Esophagus (tissue), 2 donors: ENCODE measurements around the gene PNPO. TPM values are rescaled to one million over a fixed set of nuclear protein-coding genes. Genes with fewer than 3 reads are reported as not detected.

Source experiments
- H3K27ac ChIP-seq, 2 donors: one replicate each; pipeline ENCODE4 v1.5.1; 2013; ENCODE audit warnings: low read depth in 2 of 2, mild to moderate bottlenecking in 2 of 2, inconsistent platforms in 1 of 2, low read length in 1 of 2, moderate library complexity in 1 of 2
- H3K27me3 ChIP-seq, 2 donors: one replicate each; pipeline ENCODE4 v1.6.1; 2013; ENCODE audit warnings: low read length in 2 of 2, control low read depth in 1 of 2, mild to moderate bottlenecking in 1 of 2; ENCODE audit not compliant: insufficient read depth in 2 of 2, control insufficient read depth in 1 of 2
- H3K36me3 ChIP-seq, 2 donors: one replicate each; pipeline ENCODE4 v1.6.1; 2013; ENCODE audit warnings: low read length in 1 of 2; ENCODE audit not compliant: control insufficient read depth in 2 of 2, insufficient read depth in 2 of 2
- H3K4me1 ChIP-seq, 2 donors: one replicate each; pipeline ENCODE4 v1.6.1; 2013; ENCODE audit warnings: low read length in 1 of 2; ENCODE audit not compliant: control insufficient read depth in 2 of 2, insufficient read depth in 2 of 2
- H3K4me3 ChIP-seq, 2 donors: one replicate each; pipeline ENCODE4 v1.5.1; 2013; ENCODE audit warnings: low read length in 2 of 2, mild to moderate bottlenecking in 2 of 2, low read depth in 1 of 2, moderate library complexity in 1 of 2
- H3K9me3 ChIP-seq, 2 donors: one replicate each; pipeline ENCODE4 v1.6.1; 2013; ENCODE audit warnings: mild to moderate bottlenecking in 2 of 2, low read depth in 1 of 2, low read length in 1 of 2, moderate library complexity in 1 of 2; ENCODE audit not compliant: control insufficient read depth in 2 of 2, insufficient read depth in 1 of 2
- WGBS, 2 donors: extraction: QIAGEN DNeasy Blood & Tissue Kit; methylation state at CpG; one replicate each; pipeline ENCODE4 v1.1.7; 2013; 5-methylcytosine and 5-hydroxymethylcytosine counted together
- polyA plus RNA-seq, 2 donors: library from polyadenylated mRNA; stranded (reverse); fragments of 200-250 nt; gene quantifications; one replicate each; pipeline ENCODE4 v1.2.3, GENCODE V29; 2013
- donor health status: healthy with polysubstance abuse.
- donor health status: Bipolar disorder and iron deficiency.

The PNPO gene
- polyA plus RNA-seq, 2 donors, result 9.5 to 9.6 TPM

DNA sequence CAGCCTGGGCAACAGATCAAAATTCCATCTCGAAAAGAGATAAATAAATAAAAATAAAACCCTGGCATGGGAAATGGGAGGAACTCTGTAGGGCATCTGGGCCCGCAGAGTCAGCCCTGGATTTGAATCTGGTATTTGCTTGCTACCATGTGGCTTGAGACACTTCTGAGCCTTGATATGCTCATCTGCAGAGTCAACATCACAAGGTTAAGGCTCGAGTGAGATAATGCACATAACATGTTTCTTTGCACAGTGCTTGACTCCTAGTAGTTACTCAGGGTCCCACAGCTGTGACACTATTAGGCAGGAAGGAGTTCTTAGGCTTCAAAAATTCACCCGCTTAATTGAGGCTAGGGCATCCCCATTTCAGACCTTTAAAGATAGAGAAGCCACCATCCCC, 50.8 kb downstream of the PNPO start:
- no peak overlapping the region for H3K4me3 ChIP-seq
- H3K27me3 ChIP-seq, result no peaks in the 10 kb centered on the region
- no peak overlapping the region for H3K27ac ChIP-seq
- H3K4me1 ChIP-seq, result peaks cover 1% of the 10 kb centered on the region in 2 donors
- no peaks in the 10 kb centered on the region for H3K9me3 ChIP-seq
- H3K36me3 ChIP-seq, result no peaks in the 10 kb centered on the region
- WGBS, 2 donors, result 69 to 73% methylated on average over 4 of the region's 4 CpGs

DNA sequence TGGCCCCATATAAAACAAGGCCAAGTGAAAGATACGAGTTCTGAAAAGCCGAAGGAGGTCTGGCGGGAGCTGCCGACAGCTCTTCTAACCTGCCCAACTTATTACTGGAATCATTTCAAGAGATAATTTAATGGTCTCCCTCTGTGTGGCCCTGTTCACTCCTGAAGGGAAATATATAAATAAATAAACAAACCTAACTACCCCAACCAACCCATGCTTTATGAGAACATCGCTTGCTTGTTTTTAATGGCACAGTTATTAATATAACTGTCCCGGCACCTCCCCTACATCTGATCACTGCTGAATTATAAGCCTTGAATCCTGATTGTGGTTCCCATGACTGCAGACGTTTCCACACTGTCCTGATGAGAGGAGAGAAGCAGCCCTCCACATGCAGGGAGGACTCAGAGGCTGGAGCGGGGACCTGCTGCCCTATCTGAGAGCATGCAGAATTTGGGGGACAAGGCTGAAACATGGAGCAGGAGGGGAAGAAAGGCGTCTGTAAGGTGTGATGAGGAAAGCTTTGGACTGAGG, 51.7 kb downstream of the PNPO start:
- Histone ChIP-seq H3K27me3 (no peaks in the 10 kb centered on the region), H3K4me1 (no peaks in the 10 kb centered on the region), H3K4me3 (no peak overlapping the region), H3K27ac (no peak overlapping the region), H3K36me3 (no peaks in the 10 kb centered on the region), H3K9me3 (no peaks in the 10 kb centered on the region)
- WGBS, 2 donors, result 69 to 83% methylated on average over 9 of the region's 9 CpGs

DNA sequence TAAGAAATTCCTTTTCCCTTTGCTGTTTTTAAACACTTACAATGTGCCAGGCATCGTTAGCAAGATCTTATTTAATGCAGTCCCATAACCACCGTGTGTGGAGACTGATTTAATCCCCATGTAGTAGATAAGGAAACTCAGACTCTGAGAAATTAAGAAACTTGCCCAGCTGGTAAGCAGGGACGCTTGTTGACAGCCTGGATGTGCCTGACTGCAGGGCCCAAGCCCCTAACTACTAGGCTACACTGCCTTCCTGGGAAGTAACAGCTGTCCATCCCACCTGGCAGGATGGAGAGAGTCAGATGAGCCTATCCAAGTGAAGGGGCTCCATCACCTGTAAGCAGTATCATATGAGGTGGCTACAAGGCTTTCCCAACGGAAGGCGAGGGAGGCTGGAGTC, 52.6 kb downstream of the PNPO start:
- 82 to 83% methylated on average over 5 of the region's 5 CpGs for WGBS, 2 donors
- Histone ChIP-seq H3K27ac (no peak overlapping the region), H3K9me3 (no peaks in the 10 kb centered on the region), H3K4me1 (no peaks in the 10 kb centered on the region), H3K4me3 (no peak overlapping the region), H3K27me3 (no peaks in the 10 kb centered on the region), H3K36me3 (no peaks in the 10 kb centered on the region)

DNA sequence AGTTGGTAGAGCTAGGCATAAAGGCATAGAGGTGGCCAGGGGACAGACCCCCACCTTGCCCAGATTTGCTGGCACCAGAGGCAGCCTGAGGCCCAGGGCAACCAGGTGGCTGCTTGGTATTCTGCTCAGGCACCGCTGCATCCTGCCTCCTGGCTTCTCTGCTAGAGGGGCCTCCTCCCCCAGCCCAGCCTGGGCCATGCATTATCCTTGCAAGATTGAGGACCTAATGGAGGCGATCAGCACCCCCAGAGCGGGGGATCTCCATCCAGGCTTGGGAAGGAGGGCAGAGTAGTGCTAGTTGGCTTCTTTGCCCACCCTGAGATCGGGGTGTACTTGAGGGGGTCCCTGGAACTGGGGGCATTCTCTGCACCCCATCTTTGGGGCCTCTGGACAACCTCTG, 53.4 kb downstream of the PNPO start:
- no peaks in the 10 kb centered on the region for H3K9me3 ChIP-seq
- H3K27ac ChIP-seq, result no peak overlapping the region
- no peak overlapping the region for H3K4me3 ChIP-seq
- WGBS, 2 donors, result 82 to 88% methylated on average over 4 of the region's 4 CpGs
- no peaks in the 10 kb centered on the region for H3K27me3 ChIP-seq
- H3K36me3 ChIP-seq, result no peaks in the 10 kb centered on the region
- H3K4me1 ChIP-seq, result no peaks in the 10 kb centered on the region

DNA sequence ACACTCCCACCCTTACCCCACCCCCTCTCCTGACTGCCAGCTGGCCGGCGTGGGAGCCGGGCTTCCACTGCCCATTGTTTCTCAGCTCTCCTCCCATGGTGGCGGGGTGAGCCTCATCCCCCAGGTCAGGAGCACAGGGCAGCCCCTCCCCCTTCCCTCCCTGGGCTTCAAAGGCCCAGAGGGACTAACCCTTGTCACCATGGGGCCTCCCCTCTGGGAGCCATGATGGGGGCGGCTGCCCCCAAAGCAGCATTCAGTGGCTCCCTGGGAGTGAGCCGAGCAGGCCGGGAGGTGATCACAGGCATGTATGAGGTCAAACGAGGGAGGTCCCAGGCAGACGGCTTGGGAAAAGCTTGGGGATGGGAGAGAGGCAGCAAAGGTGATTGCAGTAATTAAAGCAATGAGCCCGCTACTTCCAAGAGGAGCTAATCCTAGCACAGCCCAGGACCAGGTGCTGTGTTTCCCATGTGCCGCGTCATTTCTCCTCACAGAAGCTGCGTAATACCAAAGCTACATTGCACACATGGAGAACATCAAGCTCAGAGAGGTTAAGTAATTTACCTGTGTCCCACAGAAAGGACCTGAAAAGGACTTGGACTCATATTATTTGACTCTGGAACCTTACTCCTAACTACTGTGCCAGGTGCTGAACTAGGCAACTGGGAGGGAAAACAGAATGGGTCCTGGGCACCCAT, 54.0 kb downstream of the PNPO start:
- H3K27ac ChIP-seq, result no peak overlapping the region
- H3K9me3 ChIP-seq, result no peaks in the 10 kb centered on the region
- no peaks in the 10 kb centered on the region for H3K36me3 ChIP-seq
- no peaks in the 10 kb centered on the region for H3K4me1 ChIP-seq
- no peaks in the 10 kb centered on the region for H3K27me3 ChIP-seq
- no peak overlapping the region for H3K4me3 ChIP-seq
- 66 to 83% methylated on average over 13 of the region's 13 CpGs for WGBS, 2 donors

DNA sequence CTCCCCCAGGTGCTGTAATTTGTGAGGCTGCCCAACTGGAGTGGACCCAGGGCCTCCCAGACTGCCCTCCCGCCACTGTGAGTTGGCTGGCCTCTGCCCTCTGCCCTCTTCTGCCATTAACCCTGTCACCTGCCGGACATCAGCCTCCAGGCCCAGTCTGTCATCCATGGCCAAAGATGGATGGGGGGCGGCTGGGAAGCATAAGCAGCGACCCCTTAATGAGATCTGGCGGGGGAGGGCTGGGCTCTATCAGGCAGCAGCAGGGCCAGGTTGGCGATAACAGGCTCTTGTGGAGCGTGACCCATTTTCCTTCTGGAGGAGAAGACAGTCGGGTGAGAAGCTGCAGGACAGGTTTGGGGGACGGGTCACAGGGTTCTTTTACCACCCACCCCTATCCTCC, 54.8 kb downstream of the PNPO start:
- H3K9me3 ChIP-seq, result no peaks in the 10 kb centered on the region
- H3K4me1 ChIP-seq, result no peaks in the 10 kb centered on the region
- no peak overlapping the region for H3K4me3 ChIP-seq
- no peak overlapping the region for H3K27ac ChIP-seq
- no peaks in the 10 kb centered on the region for H3K36me3 ChIP-seq
- H3K27me3 ChIP-seq, result no peaks in the 10 kb centered on the region
- 73 to 76% methylated on average over 9 of the region's 9 CpGs for WGBS, 2 donors

DNA sequence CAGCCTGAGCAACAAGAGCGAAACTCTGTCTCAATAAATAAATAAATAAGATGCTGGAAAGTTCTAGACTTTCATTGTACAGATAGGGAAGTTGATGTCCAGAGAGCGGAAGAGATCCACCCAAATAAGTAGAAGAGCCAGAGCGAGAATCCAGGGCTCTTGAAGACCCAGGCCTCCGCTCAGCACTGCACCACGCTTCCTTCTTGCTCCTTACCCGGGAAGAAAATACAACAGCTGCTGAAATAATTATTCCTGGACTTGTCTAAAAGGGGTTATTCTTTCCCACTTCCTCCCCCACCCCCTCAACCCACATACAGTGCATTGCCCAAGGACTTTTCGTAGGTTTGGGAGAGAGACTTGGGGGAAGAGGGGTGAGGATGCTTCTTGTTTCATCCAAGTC, 56.2 kb downstream of the PNPO start:
- H3K9me3 ChIP-seq, result no peaks in the 10 kb centered on the region
- peaks cover 0 to 4% of the 10 kb centered on the region in 2 donors for H3K4me1 ChIP-seq
- no peak overlapping the region for H3K4me3 ChIP-seq
- 81 to 90% methylated on average over 7 of the region's 7 CpGs for WGBS, 2 donors
- no peaks in the 10 kb centered on the region for H3K27me3 ChIP-seq
- H3K36me3 ChIP-seq, result no peaks in the 10 kb centered on the region
- H3K27ac ChIP-seq, result no peak overlapping the region

DNA sequence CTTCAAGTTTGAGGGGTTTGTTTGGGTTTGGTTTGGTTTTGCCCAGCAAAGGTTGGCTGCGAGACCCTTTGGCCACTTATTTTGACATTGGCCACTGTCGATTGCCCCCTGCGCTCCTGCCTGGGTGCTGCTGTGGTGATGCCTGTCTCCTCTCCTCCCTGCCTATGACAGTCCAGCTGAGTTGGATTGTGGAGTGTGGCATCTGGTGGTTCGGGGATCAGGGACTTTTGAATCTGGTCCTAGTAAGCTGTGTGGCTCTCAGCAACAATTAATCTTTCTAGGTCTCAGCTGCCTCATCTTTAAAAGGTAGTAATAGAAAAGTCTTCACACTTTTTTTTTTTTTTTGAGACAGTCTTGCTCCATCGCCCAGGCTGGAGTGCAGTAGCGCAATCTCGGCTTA, 56.7 kb downstream of the PNPO start:
- H3K27ac ChIP-seq, result no peak overlapping the region
- WGBS, 2 donors, result 93% methylated on average over 7 of the region's 7 CpGs
- H3K27me3 ChIP-seq, result no peaks in the 10 kb centered on the region
- H3K36me3 ChIP-seq, result no peaks in the 10 kb centered on the region
- no peak overlapping the region for H3K4me3 ChIP-seq
- H3K4me1 ChIP-seq, result peaks cover 0 to 6% of the 10 kb centered on the region in 2 donors
- no peaks in the 10 kb centered on the region for H3K9me3 ChIP-seq
